DOHH2 (cell line): Measurements from ENCODE around the gene NUP205.

Source experiments
- H3F3A ChIP-seq: fragments of 200-600 bp; sonication (generic), shearing (Covaris generic); 2 replicates; pipeline ENCODE4 v1.6.0; 2016; ENCODE audit warnings: antibody characterized with exemption, mild to moderate bottlenecking; ENCODE audit not compliant: control insufficient read depth, insufficient read depth
- H3K27ac ChIP-seq: fragments of 200-600 bp; sonication (generic); 2 replicates; pipeline ENCODE4 v1.5.1; 2014; ENCODE audit warnings: low read depth, mild to moderate bottlenecking, low read length, moderate library complexity
- H3K27me3 ChIP-seq: fragments of 200-600 bp; sonication (generic); 2 replicates; pipeline ENCODE4 v1.6.1; 2014; ENCODE audit warnings: mild to moderate bottlenecking, low read length, mixed read lengths; ENCODE audit not compliant: control insufficient read depth
- H3K36me3 ChIP-seq: fragments of 200-600 bp; sonication (generic); 2 replicates; pipeline ENCODE4 v1.6.1; 2014; ENCODE audit warnings: mild to moderate bottlenecking, low read length, moderate library complexity, mixed read lengths; ENCODE audit not compliant: control insufficient read depth
- H3K4me1 ChIP-seq: fragments of 200-600 bp; sonication (generic); 2 replicates; pipeline ENCODE4 v1.6.1; 2014; ENCODE audit warnings: mild to moderate bottlenecking, low read length, mixed read lengths; ENCODE audit not compliant: control insufficient read depth
- H3K4me2 ChIP-seq: fragments of 200-600 bp; sonication (generic); 2 replicates; pipeline ENCODE4 v1.6.0; 2014; ENCODE audit warnings: mild to moderate bottlenecking, low read length, moderate library complexity
- H3K4me3 ChIP-seq: fragments of 200-600 bp; sonication (generic); 2 replicates; pipeline ENCODE4 v1.5.1; 2014; ENCODE audit warnings: mild to moderate bottlenecking, low read length, mixed read lengths
- H3K79me2 ChIP-seq: fragments of 200-600 bp; sonication (generic); 2 replicates; pipeline ENCODE4 v1.6.1; 2014; ENCODE audit warnings: mild to moderate bottlenecking, low read length, mixed read lengths; ENCODE audit not compliant: control insufficient read depth
- H3K9me2 ChIP-seq: fragments of 200-600 bp; sonication (generic); replicated peaks from 2 replicates; pipeline ENCODE4 v1.6.1; 2014; ENCODE audit warnings: mild to moderate bottlenecking, low read length, mixed read lengths; ENCODE audit not compliant: control insufficient read depth
- H3K9me3 ChIP-seq: fragments of 200-600 bp; sonication (generic); 2 replicates; pipeline ENCODE4 v1.6.1; 2014; ENCODE audit warnings: antibody characterized with exemption, low read length, mixed read lengths; ENCODE audit not compliant: control insufficient read depth, insufficient read depth
- H4K20me1 ChIP-seq: fragments of 200-600 bp; sonication (generic); 2 replicates; pipeline ENCODE4 v1.6.0; 2014; ENCODE audit warnings: low read depth, mild to moderate bottlenecking, antibody characterized with exemption, low read length, moderate library complexity; ENCODE audit not compliant: control insufficient read depth, insufficient read depth
- EZH2phosphoT487 ChIP-seq: fragments of 200-600 bp; sonication (generic); IDR thresholded peaks from 2 replicates; pipeline ENCODE4 v1.6.1; 2017; ENCODE audit warnings: borderline replicate concordance, mild to moderate bottlenecking, antibody characterized with exemption, low read length, moderate library complexity, mixed read lengths
- TF ChIP-seq, protein P1 (sequence below): fragments of 200-600 bp; sonication (generic); IDR thresholded peaks from one replicate; pipeline ENCODE4 v1.5.1; 2014; ENCODE audit warnings: antibody characterized with exemption, mild to moderate bottlenecking, low read depth, low read length; ENCODE audit not compliant: poor library complexity, severe bottlenecking

Gene NUP205, protein sequence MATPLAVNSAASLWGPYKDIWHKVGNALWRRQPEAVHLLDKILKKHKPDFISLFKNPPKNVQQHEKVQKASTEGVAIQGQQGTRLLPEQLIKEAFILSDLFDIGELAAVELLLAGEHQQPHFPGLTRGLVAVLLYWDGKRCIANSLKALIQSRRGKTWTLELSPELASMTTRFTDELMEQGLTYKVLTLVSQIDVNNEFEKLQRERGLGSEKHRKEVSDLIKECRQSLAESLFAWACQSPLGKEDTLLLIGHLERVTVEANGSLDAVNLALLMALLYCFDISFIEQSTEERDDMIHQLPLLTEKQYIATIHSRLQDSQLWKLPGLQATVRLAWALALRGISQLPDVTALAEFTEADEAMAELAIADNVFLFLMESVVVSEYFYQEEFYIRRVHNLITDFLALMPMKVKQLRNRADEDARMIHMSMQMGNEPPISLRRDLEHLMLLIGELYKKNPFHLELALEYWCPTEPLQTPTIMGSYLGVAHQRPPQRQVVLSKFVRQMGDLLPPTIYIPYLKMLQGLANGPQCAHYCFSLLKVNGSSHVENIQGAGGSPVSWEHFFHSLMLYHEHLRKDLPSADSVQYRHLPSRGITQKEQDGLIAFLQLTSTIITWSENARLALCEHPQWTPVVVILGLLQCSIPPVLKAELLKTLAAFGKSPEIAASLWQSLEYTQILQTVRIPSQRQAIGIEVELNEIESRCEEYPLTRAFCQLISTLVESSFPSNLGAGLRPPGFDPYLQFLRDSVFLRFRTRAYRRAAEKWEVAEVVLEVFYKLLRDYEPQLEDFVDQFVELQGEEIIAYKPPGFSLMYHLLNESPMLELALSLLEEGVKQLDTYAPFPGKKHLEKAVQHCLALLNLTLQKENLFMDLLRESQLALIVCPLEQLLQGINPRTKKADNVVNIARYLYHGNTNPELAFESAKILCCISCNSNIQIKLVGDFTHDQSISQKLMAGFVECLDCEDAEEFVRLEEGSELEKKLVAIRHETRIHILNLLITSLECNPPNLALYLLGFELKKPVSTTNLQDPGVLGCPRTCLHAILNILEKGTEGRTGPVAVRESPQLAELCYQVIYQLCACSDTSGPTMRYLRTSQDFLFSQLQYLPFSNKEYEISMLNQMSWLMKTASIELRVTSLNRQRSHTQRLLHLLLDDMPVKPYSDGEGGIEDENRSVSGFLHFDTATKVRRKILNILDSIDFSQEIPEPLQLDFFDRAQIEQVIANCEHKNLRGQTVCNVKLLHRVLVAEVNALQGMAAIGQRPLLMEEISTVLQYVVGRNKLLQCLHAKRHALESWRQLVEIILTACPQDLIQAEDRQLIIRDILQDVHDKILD (N-terminal part only)

DNA sequence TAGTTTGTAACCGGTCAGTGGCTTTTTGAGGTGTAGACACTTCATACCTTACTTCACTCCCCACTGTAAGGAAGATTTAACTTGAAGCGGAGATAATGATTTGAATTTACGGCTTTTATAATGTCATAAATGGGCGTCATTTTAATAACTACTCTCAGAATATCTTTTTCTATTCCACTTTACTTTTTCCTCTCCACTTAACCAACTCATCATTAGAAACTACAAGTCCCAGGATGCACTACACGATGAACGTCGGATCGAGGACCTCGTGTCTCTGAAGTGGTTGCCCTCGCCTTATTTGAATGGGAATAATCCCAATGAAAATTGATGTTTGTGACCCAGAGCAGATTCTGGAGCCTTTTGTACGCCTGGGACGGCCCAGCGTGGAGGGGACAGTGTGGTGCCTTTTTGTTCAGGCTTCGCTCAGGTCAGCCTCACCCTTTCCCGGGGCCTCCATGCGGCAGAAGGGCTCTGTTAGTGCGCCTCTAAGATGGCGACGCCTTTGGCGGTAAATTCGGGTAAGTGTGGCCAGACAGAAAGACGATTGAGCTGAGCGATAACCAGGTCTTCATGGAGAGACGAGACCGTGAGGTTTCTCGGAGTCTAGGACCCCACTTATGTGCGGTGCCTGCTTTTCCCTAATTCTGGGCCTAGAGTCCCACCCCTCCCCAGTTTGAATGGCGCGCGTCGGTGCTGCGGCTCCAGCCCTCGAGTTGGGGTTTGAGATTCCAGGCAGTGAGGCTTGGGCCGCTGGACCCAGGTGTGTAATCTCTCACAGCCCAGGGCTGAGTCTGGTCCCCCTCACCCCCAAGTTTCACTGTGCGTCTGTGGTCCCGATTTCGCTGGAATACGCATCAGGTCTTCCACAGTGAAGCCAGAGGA lies at the start of gene NUP205:
Gene NUP205 (plus strand): TSS at position 463 of the 882 bp plus-strand sequence. CDS start 28 bp downstream, at position 491.
- Histone ChIP-seq H3K9me3 (no peaks in the 10 kb centered on the region), H3K4me3 (peak within 1 kb of the TSS; percentile 84), H3K79me2 (peaks cover 50% of the 10 kb centered on the region)

DNA sequence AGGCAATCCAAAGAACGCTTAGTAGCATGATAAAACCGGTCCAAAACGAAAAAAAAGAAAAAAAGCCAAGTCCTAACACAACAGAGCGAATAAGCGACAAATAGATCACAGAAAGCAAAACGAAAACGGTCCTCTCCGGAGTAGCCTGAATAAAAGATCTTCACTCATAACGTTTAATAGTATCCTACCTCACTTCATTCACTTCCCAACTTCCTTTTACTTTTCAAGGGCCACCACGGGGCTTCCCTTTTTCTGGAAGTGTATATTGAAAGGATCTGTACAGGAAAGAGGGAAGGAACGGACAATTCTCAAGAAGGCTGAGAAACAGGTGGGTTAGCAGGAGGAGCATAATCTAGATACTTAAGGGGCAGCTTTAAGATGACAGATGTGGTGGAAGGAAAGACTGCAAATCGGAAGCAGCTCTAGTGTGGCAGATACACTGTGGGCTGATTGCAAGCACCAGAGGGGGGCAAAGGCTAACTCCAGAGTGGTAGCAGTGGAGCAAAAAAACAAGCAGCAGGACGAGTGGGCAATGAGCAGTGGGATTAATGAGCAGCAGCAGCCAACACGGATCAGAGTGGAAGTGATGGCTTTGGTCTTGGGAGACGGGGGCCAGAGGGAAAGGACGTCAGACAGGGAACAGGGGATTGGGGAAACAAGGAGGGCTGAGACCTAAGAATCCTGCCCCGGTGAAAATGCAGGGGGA lies 48.7 kb upstream of the NUP205 start:
- Histone ChIP-seq H3K9me2 (no peaks in the 10 kb centered on the region), H3K4me2 (peak overlapping the region; percentile 73), H3F3A (peaks cover 5% of the 10 kb centered on the region), H3K36me3 (peaks cover 14% of the 10 kb centered on the region), H4K20me1 (peaks cover 23% of the 10 kb centered on the region), H3K27ac (peak overlapping the region; percentile 72), H3K27me3 (no peaks in the 10 kb centered on the region), H3K79me2 (peaks cover 56% of the 10 kb centered on the region), H3K4me1 (peaks cover 31% of the 10 kb centered on the region), H3K4me3 (peak overlapping the region; percentile 98), H3K9me3 (no peaks in the 10 kb centered on the region)
- TF ChIP-seq EZH2phosphoT487, result no peak
- TF ChIP-seq, protein P1, sequence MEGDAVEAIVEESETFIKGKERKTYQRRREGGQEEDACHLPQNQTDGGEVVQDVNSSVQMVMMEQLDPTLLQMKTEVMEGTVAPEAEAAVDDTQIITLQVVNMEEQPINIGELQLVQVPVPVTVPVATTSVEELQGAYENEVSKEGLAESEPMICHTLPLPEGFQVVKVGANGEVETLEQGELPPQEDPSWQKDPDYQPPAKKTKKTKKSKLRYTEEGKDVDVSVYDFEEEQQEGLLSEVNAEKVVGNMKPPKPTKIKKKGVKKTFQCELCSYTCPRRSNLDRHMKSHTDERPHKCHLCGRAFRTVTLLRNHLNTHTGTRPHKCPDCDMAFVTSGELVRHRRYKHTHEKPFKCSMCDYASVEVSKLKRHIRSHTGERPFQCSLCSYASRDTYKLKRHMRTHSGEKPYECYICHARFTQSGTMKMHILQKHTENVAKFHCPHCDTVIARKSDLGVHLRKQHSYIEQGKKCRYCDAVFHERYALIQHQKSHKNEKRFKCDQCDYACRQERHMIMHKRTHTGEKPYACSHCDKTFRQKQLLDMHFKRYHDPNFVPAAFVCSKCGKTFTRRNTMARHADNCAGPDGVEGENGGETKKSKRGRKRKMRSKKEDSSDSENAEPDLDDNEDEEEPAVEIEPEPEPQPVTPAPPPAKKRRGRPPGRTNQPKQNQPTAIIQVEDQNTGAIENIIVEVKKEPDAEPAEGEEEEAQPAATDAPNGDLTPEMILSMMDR, result no peak

More for the DNA sequence above, at the start of gene NUP205:
- Histone ChIP-seq H3K36me3 (peaks cover 28% of the 10 kb centered on the region), H3K4me2 (peak within 1 kb of the TSS; percentile 62), H3K9me2 (no peaks in the 10 kb centered on the region), H3K27me3 (no peaks in the 10 kb centered on the region), H4K20me1 (peaks cover 22% of the 10 kb centered on the region), H3F3A (peaks cover 6% of the 10 kb centered on the region; the same call in 1 of the 2 replicates), H3K27ac (peak within 1 kb of the TSS; percentile 82), H3K4me1 (peaks cover 37% of the 10 kb centered on the region)
- TF ChIP-seq EZH2phosphoT487, result no peak
- TF ChIP-seq, protein P1, result no peak

DNA sequence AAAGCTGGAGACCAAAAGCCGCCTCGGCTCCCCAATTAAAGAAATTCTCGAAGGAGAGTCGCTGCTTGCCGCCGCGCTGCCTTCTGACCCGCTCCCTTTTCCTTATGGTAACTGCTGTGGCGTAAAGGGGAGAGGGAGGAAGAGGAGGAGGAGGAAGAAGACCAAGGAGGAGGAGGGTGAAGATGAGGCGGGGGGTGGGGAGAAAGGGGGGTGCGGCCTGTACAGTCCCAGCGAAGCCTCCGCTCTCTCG lies 48.2 kb upstream of the NUP205 start:
- H3K9me2 ChIP-seq, result no peaks in the 10 kb centered on the region
- H3K79me2 ChIP-seq, result peaks cover 53% of the 10 kb centered on the region
- no peaks in the 10 kb centered on the region for H3K9me3 ChIP-seq
- H3K4me1 ChIP-seq, result peaks cover 31% of the 10 kb centered on the region
- TF ChIP-seq EZH2phosphoT487, result no peak
- TF ChIP-seq, protein P1, result no peak
- H3K4me2 ChIP-seq, result peak overlapping the region; percentile 73
- H3F3A ChIP-seq, result peaks cover 5% of the 10 kb centered on the region
- peak overlapping the region; percentile 72 for H3K27ac ChIP-seq
- no peaks in the 10 kb centered on the region for H3K27me3 ChIP-seq
- peak overlapping the region; percentile 98 for H3K4me3 ChIP-seq
- H4K20me1 ChIP-seq, result peaks cover 23% of the 10 kb centered on the region
- peaks cover 14% of the 10 kb centered on the region for H3K36me3 ChIP-seq
